ENCODE data around the gene ATF3. TPM values are rescaled to one million over a fixed set of nuclear protein-coding genes. Genes with fewer than 3 reads are reported as not detected.
A peak's percentile ranks its signal among the peaks of the same experiment; 100 is the strongest.
"Not testable (repeated sequence)": the region's sequence is repeated elsewhere in the genome, so short reads cannot be mapped to it uniquely, and the experiment has no call there.

The ATF3 gene
- total RNA-seq, 1 experiment from 2014 or later = 39.7 TPM

GRCh38 chr1:212639524-212639923, 31.0 kb downstream of the ATF3 start:
- DNase-seq (ENCODE audit: low read depth); in situ Hi-C loops (cut with HindIII; ENCODE audit: low pct_unique_long_range_greater_than_20kb, low sequenced_read_pairs): not testable (repeated sequence)

DNA sequence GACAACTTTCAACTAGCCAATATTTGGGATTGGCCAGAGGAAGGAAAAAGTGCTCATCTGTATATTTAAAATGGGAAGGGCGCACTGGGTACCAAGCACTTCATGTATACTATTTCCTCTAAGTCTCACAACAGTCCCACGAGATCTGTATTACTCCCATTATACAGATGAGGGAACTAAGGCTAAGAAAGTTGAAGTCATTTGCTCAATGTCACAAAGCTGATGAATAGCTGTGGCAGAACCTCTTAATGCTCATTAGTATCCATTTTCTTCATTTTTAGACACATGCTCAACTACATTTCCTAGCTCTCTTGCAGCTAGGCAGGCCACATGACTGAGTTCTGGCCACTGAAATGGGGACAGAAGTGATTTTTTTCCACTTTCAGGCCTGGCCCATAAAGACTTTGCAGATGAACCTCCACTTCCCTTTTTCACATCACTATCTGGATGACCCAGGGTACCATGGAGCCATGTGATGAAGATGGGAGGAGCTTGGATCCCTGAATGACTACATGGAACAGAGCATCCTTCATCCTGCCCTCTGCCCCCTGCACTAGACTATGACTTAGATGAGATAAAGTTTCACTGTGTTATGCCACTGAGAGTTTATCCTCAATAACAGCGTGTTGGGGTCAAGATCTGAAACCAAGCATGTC, 31.8 kb downstream of the ATF3 start:
- DNase-seq (ENCODE audit: low read depth) = no peak

GRCh38 chr1:212641956-212642355, 33.4 kb downstream of the ATF3 start:
- no peak for DNase-seq (ENCODE audit: low read depth)
- in situ Hi-C loops (cut with HindIII; ENCODE audit: low pct_unique_long_range_greater_than_20kb, low sequenced_read_pairs) = no loop called here

More for the DNA sequence above, 31.8 kb downstream of the ATF3 start:
- in situ Hi-C loops (cut with HindIII; ENCODE audit: low pct_unique_long_range_greater_than_20kb, low sequenced_read_pairs) = no loop called here

GRCh38 chr1:212643877-212644276, 35.3 kb downstream of the ATF3 start:
- no peak for DNase-seq (ENCODE audit: low read depth)
- in situ Hi-C loops (cut with HindIII; ENCODE audit: low pct_unique_long_range_greater_than_20kb, low sequenced_read_pairs) = no loop called here

DNA sequence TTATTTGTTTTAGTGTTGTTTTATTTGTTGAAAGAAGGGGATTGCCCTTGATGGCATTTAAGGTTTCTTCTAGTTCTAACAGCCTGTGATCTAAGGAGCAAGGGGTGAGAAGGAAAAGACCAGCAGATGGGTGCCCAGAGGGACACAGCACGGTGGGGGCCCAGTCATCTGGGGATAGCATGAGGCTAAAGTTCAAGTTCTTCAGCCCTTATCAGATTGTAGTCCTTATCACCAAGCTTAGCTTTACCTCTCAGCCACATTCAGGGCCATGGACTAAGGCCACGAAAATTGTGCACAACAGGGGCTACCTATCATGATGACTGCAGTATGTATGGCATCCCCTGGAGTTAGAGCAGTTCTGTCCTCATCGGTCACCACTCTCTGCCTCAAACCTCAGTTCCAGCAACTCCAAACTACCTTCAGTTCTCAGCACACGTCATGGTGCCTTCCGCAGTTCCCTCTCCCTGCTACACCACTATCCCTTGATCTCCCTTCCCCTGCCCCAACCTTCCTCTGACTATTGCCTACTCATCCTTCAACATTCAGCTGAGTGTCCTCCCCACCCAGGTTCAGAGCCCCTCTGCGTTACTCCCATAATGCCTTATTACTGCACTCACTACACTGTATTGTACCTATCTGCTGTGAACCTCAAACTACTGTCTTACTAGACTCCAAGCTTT, 36.4 kb downstream of the ATF3 start:
- no peak for DNase-seq (ENCODE audit: low read depth)
- in situ Hi-C loops (cut with HindIII; ENCODE audit: low pct_unique_long_range_greater_than_20kb, low sequenced_read_pairs) = no loop called here

DNA sequence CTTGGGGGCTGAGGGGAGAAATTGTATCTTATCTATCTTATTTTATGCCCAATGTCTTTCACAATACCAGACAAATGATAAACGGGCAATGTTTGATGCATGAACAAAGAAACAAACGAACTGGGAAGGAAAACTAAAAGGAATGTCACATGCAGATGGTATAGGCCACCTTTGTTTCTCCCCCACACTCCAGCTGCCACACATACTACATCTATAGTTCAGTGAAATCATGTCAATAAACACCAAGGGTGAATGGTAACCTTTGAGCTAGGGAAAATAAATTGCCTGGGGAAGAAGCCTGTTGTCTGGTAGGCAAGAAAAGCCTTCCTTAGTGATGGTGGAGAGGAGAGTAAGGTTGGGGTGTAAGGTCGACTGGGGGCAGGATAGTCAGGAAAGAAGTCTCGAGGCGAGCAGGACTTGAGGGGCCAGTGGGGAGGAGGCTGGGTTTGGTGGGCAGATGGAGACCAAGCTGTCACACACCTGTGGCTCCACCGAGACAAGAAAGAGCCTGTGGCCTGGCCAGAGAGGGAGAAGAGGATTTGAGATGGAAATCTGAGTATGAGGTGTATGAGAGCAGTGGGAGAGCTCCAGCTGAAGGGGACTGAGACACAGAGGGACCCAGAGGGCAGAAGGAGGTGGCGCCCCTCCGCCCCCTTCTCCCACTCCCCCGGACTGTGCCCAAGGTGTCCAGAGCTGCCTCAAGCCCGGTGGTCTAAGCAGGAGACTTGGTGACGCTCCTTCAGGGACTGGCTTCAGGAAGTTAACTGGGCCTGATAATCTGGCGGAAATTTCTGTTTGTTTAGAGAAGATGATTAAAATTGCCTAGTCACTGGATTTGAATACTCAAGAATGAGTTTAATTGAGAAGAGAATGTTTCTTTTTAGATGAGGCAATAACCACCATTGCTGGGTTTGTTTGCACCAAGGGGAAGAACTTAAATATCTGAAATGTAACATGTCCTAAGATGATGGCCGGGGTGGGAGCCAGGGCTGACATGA, 37.3 kb downstream of the ATF3 start:
- in situ Hi-C loops (cut with HindIII; ENCODE audit: low pct_unique_long_range_greater_than_20kb, low sequenced_read_pairs) = no loop called here

DNA sequence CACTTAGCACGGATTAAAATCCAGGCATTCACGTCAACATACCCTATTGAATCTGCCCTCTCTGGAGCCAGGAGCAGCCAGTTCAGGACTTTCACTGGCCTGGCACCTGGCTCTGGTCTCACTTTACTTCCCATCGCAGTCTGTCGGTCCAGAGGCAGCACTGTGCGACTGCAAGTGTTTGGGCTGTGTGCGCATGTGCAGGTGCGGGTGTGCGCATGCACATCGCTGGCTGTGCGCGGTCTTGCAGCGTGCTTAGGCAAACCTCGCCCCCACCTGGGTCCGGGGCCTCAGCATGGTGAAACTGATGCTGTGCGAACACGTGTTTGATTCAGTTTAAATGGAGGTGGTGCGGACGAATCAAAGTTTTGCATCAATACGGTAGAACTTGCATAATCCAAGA, 38.0 kb downstream of the ATF3 start:
- no peak for DNase-seq (ENCODE audit: low read depth)
- in situ Hi-C loops (cut with HindIII; ENCODE audit: low pct_unique_long_range_greater_than_20kb, low sequenced_read_pairs) = no loop called here

More for the DNA sequence above, 37.3 kb downstream of the ATF3 start:
- DNase-seq (ENCODE audit: low read depth) = no peak

- in situ Hi-C loops (cut with HindIII; ENCODE audit: low pct_unique_long_range_greater_than_20kb, low sequenced_read_pairs) = no loop called here
Observed at GRCh38 chr1:212647004-212647403, 38.4 kb downstream of the ATF3 start.

GRCh38 chr1:212648431-212648830, 39.9 kb downstream of the ATF3 start:
- in situ Hi-C loops (cut with HindIII; ENCODE audit: low pct_unique_long_range_greater_than_20kb, low sequenced_read_pairs) = no loop called here
- DNase-seq (ENCODE audit: low read depth) = no peak

More at GRCh38 chr1:212647004-212647403, 38.4 kb downstream of the ATF3 start:
- no peak for DNase-seq (ENCODE audit: low read depth)

GRCh38 chr1:212649020-212649419, 40.5 kb downstream of the ATF3 start:
- DNase-seq (ENCODE audit: low read depth) = no peak
- in situ Hi-C loops (cut with HindIII; ENCODE audit: low pct_unique_long_range_greater_than_20kb, low sequenced_read_pairs) = no loop called here

GRCh38 chr1:212650228-212650627, 41.7 kb downstream of the ATF3 start:
- no peak for DNase-seq (ENCODE audit: low read depth)
- in situ Hi-C loops (cut with HindIII; ENCODE audit: low pct_unique_long_range_greater_than_20kb, low sequenced_read_pairs) = no loop called here

DNA sequence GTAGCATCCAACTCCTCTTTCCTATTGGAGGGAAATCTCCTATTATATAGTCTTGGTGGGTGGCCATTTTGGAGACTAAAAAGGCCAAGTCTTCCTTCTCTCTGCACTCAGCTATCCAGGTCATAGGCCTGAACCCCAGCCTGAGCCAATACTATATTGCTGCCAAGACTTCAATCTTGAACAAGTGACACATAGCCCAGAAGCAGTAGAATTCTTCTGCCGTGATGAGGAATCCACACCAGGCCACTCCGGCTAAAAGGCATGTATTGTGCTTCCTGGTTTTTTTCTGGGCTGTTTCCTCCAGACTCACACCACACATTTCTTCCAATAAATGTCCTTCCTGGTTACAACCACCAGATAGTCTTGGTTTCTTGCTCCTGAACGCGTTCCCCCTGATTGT, 43.0 kb downstream of the ATF3 start:
- in situ Hi-C loops (cut with HindIII; ENCODE audit: low pct_unique_long_range_greater_than_20kb, low sequenced_read_pairs) = no loop called here

DNA sequence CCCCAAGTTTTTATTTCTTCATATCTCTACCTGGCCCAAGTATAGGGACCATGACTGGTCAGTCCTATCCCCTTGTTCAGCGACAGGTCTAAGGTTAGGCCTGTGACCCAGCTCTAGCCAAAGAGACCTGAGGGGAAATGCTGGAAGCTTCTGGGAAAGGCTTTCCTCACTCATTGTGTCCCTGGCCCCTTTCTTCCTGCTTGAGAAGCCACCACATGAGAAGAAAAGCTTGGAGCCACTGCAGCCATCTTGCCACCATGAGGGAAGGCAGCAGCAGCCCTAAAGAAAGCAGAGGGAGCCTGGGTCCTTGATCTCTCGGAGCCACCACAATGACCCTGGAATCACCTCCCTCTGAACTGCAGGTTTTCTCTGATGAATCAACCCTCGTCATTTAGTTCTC, 43.4 kb downstream of the ATF3 start:
- no peak for DNase-seq (ENCODE audit: low read depth)
- in situ Hi-C loops (cut with HindIII; ENCODE audit: low pct_unique_long_range_greater_than_20kb, low sequenced_read_pairs) = no loop called here

More for the DNA sequence above, 43.0 kb downstream of the ATF3 start:
- no peak for DNase-seq (ENCODE audit: low read depth)

DNA sequence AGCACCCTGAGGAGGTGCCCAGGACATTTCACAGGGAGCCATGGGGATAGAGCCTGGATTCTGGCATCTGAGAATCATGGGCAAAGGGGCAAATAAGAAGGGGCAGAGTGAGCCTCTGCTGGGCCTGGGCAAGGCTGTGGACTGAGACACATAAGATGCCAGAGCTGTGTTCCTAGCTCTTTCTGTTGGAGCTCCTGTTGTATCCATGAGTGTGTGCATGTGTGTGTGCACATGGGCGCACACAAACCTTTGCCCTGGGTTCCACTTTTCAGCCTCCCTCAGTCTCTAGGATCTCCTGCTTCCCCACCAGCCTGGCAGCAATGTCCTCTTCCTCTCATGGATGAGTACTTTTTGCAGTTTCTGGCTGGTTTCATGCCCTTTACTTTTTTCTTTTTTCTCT, 44.0 kb downstream of the ATF3 start:
- in situ Hi-C loops (cut with HindIII; ENCODE audit: low pct_unique_long_range_greater_than_20kb, low sequenced_read_pairs) = no loop called here
- DNase-seq (ENCODE audit: low read depth) = no peak

DNA sequence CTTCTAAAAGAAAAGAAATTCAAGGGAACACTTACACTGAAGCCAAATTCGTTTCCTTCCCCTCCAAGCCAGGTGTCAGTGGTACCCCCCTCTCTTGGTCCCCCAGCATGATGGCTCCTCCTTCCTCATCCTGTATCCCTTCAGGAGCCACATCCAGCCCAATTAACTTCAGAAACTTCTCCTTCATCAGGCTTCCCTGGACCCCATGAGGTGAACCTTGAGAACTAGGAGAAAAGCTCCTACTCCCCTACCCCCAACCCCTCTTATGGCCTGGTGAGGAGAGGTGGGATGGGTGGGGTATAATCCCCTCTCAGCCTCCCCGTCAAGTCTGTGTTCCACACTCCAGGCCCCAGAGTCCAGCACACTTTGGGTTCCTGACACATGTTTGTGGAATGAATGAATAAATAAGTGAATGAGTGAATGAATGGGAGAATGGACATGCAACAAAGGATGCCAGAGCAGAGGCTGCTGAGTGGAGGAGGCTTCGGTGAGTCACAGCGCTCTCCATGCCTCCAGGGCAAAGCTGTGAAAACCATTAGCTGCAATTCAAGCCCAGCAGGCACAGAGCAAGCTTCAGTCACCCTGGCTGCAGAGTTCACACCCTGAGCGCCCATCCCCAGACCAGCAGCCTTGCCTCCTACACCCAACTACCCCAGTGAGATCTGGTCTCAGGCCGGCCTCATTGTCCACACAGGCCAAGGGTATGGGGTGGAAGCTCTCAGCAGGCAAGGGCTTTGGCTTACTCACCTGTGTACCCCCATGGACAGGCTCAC, 47.3 kb downstream of the ATF3 start:
- peak; percentile 65 for DNase-seq (ENCODE audit: low read depth)
- in situ Hi-C loops (cut with HindIII; ENCODE audit: low pct_unique_long_range_greater_than_20kb, low sequenced_read_pairs) = no loop called here

DNA sequence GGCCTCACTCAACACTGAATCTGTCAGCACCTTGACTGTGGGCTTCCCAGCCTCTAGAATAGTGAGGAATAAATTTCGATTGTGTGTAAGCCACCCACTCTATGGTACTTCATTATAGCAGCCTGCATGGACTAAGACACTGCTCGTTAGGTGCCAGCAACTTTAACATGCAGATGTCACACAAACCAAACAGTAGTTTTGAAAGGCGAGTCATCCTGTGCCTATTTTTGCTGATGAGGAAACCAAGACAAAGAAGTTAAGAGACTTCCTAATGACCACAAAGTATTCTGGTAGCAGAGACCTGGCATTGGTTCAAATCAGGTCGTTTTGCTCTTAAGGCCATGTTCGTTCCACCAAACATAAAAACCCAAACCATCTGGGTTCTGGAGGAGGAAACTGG, 48.2 kb downstream of the ATF3 start:
- in situ Hi-C loops (cut with HindIII; ENCODE audit: low pct_unique_long_range_greater_than_20kb, low sequenced_read_pairs) = no loop called here
- no peak for DNase-seq (ENCODE audit: low read depth)

GRCh38 chr1:212658250-212658649, 49.7 kb downstream of the ATF3 start:
- DNase-seq (ENCODE audit: low read depth); in situ Hi-C loops (cut with HindIII; ENCODE audit: low pct_unique_long_range_greater_than_20kb, low sequenced_read_pairs): not testable (repeated sequence)

All from Caki2 (cell line).